H9 (cell line): ENCODE data around the gene SYNPO2. TPM values are rescaled to one million over a fixed set of nuclear protein-coding genes. Genes with fewer than 3 reads are reported as not detected.
"Not testable (repeated sequence)": the region's sequence is repeated elsewhere in the genome, so short reads cannot be mapped to it uniquely, and the experiment has no call there.

Source experiments
- DNase-seq: peaks from one replicate; pipeline ENCODE4 v3.0.0-alpha.2; 2017
- H2AFZ ChIP-seq: one replicate; pipeline ENCODE4 v1.6.1; 2013; ENCODE audit warnings: mild to moderate bottlenecking, low read length, control low read depth, moderate library complexity
- H2AK5ac ChIP-seq: 2 replicates; pipeline ENCODE4 v1.6.1; 2013; ENCODE audit warnings: low read length, control low read depth, mixed read lengths; ENCODE audit not compliant: insufficient read length
- H2BK120ac ChIP-seq: one replicate; pipeline ENCODE4 v1.6.1; 2013; ENCODE audit warnings: low read depth, mild to moderate bottlenecking, low read length, control low read depth, inconsistent platforms; ENCODE audit not compliant: poor library complexity, severe bottlenecking
- H2BK12ac ChIP-seq: 2 replicates; pipeline ENCODE4 v1.6.1; 2013; ENCODE audit warnings: low read length, control low read depth, mixed read lengths, low read depth; ENCODE audit not compliant: insufficient read length
- H2BK15ac ChIP-seq: 2 replicates; pipeline ENCODE4 v1.6.1; 2013; ENCODE audit warnings: low read depth, low read length, control low read depth
- H2BK20ac ChIP-seq: one replicate; pipeline ENCODE4 v1.6.1; 2013; ENCODE audit warnings: low read depth, mild to moderate bottlenecking, low read length, control low read depth, inconsistent platforms; ENCODE audit not compliant: poor library complexity, severe bottlenecking
- H2BK5ac ChIP-seq: 2 replicates; pipeline ENCODE4 v1.6.1; 2013; ENCODE audit warnings: low read length, control low read depth, mixed read lengths; ENCODE audit not compliant: insufficient read length
- H3K14ac ChIP-seq: 2 replicates; pipeline ENCODE4 v1.6.1; 2013; ENCODE audit warnings: low read length, control low read depth; ENCODE audit not compliant: insufficient read depth
- H3K18ac ChIP-seq: 2 replicates; pipeline ENCODE4 v1.6.1; 2013; ENCODE audit warnings: low read depth, mild to moderate bottlenecking, mixed read lengths, low read length, control low read depth; ENCODE audit not compliant: insufficient read length
- H3K23ac ChIP-seq: 2 replicates; pipeline ENCODE4 v1.6.1; 2013; ENCODE audit warnings: low read length, control low read depth, mixed read lengths, low read depth; ENCODE audit not compliant: insufficient read length
- H3K23me2 ChIP-seq: 2 replicates; pipeline ENCODE4 v1.6.1; 2013; ENCODE audit warnings: low read depth, mild to moderate bottlenecking, mixed read lengths, low read length, control low read depth; ENCODE audit not compliant: insufficient read length, poor library complexity, severe bottlenecking
- H3K27ac ChIP-seq: 2 replicates; pipeline ENCODE4 v1.5.1; 2013; ENCODE audit warnings: low read length, control low read depth, mixed read lengths, low read depth; ENCODE audit not compliant: insufficient read length
- H3K27me3 ChIP-seq: 2 replicates; pipeline ENCODE4 v1.6.1; 2013; ENCODE audit warnings: low read length, control low read depth, inconsistent platforms; ENCODE audit not compliant: insufficient read depth
- H3K4ac ChIP-seq: 2 replicates; pipeline ENCODE4 v1.6.1; 2013; ENCODE audit warnings: low read depth, mild to moderate bottlenecking, control low read depth, inconsistent platforms, low read length, moderate library complexity
- H3K4me1 ChIP-seq: 2 replicates; pipeline ENCODE4 v1.6.1; 2013; ENCODE audit warnings: low read length, control low read depth, inconsistent platforms; ENCODE audit not compliant: insufficient read depth
- H3K4me2 ChIP-seq: 2 replicates; pipeline ENCODE4 v1.6.1; 2013; ENCODE audit warnings: low read length, control low read depth, mixed read lengths; ENCODE audit not compliant: insufficient read length, insufficient read depth
- H3K56ac ChIP-seq: 2 replicates; pipeline ENCODE4 v1.6.1; 2013; ENCODE audit warnings: low read depth, mild to moderate bottlenecking, mixed read lengths, low read length, control low read depth; ENCODE audit not compliant: insufficient read length
- H3K79me1 ChIP-seq: 2 replicates; pipeline ENCODE4 v1.6.1; 2013; ENCODE audit warnings: low read depth, mild to moderate bottlenecking, moderate library complexity, low read length, control low read depth, inconsistent platforms; ENCODE audit not compliant: insufficient read depth, poor library complexity, severe bottlenecking
- H3K79me2 ChIP-seq: 2 replicates; pipeline ENCODE4 v1.6.1; 2013; ENCODE audit warnings: low read length, control low read depth, inconsistent platforms; ENCODE audit not compliant: insufficient read depth
- H3K9ac ChIP-seq: 2 replicates; pipeline ENCODE4 v1.6.1; 2013; ENCODE audit warnings: low read length, control low read depth, mixed read lengths; ENCODE audit not compliant: insufficient read length; ENCODE audit errors: extremely low read depth
- H3K9me3 ChIP-seq: one replicate; pipeline ENCODE4 v1.6.1; 2013; ENCODE audit warnings: low read depth, low read length, inconsistent platforms; ENCODE audit not compliant: control insufficient read depth
- H3T11ph ChIP-seq: one replicate; pipeline ENCODE4 v1.6.1; 2013; ENCODE audit warnings: mild to moderate bottlenecking, low read length, control low read depth, inconsistent platforms
- H4K20me1 ChIP-seq: one replicate; pipeline ENCODE4 v1.6.1; 2013; ENCODE audit not compliant: control insufficient read depth, insufficient read length, insufficient read depth
- H4K5ac ChIP-seq: 2 replicates; pipeline ENCODE4 v1.6.1; 2013; ENCODE audit warnings: low read depth, mild to moderate bottlenecking, mixed read lengths, low read length, control low read depth; ENCODE audit not compliant: insufficient read length
- H4K8ac ChIP-seq: replicated peaks from 2 replicates; pipeline ENCODE4 v1.6.1; 2013; ENCODE audit warnings: low read length, control low read depth, mixed read lengths, low read depth; ENCODE audit not compliant: insufficient read length
- H4K91ac ChIP-seq: 2 replicates; pipeline ENCODE4 v1.6.1; 2013; ENCODE audit warnings: low read depth, mild to moderate bottlenecking, moderate library complexity, mixed read lengths, low read length, control low read depth; ENCODE audit not compliant: insufficient read length
- H3K27ac Mint-ChIP-seq, 3 experiments: 2 replicates in 2 of 3; 3 replicates in 1 of 3; pipeline ENCODE4 v1.8.0; 2020 to 2021; ENCODE audit warnings: mixed read lengths in 3 of 3, mild to moderate bottlenecking in 1 of 3, moderate library complexity in 1 of 3
- H3K27me3 Mint-ChIP-seq: 2 replicates; pipeline ENCODE4 v1.8.0; 2021; ENCODE audit warnings: low read depth, mild to moderate bottlenecking, moderate library complexity, mixed read lengths
- H3K36me3 Mint-ChIP-seq, 3 experiments: 2 replicates in 2 of 3; 3 replicates in 1 of 3; pipeline ENCODE4 v1.8.0; 2020 to 2021; ENCODE audit warnings: low read depth in 3 of 3, mixed read lengths in 3 of 3; ENCODE audit not compliant: insufficient read depth in 1 of 3
- H3K4me1 Mint-ChIP-seq, 2 experiments: 2 replicates each; pipeline ENCODE4 v1.8.0; 2020; ENCODE audit warnings: mixed read lengths in 2 of 2
- H3K4me3 Mint-ChIP-seq, 2 experiments: 2 replicates in 1 of 2; 3 replicates in 1 of 2; pipeline ENCODE4 v1.8.0; 2020 to 2021; ENCODE audit warnings: mild to moderate bottlenecking in 2 of 2, mixed read lengths in 2 of 2, moderate library complexity in 1 of 2
- H3K9me3 Mint-ChIP-seq, 2 experiments: 2 replicates in 1 of 2; 3 replicates in 1 of 2; pipeline ENCODE4 v1.8.0; 2020; ENCODE audit warnings: mild to moderate bottlenecking in 2 of 2, mixed read lengths in 2 of 2, moderate library complexity in 1 of 2
- CTCF ChIP-seq: fragments of 200-600 bp; sonication (generic); conservative IDR thresholded peaks from 3 replicates; pipeline ENCODE4 v1.8.0; 2021; ENCODE audit warnings: antibody characterized with exemption, mild to moderate bottlenecking
- WGBS: extraction: QIAGEN DNeasy Blood & Tissue Kit; methylation state at CpG from one replicate; pipeline ENCODE4 v1.1.7; 2013; ENCODE audit warnings: missing lambda C conversion rate, low lambda C conversion rate, mixed read lengths; ENCODE audit not compliant: insufficient read length; ENCODE audit errors: extremely low coverage; 5-methylcytosine and 5-hydroxymethylcytosine counted together
- total RNA-seq: library from RNA; stranded (reverse); gene quantifications from 2 replicates; pipeline ENCODE4 v1.2.1, GENCODE V29; 2021

SYNPO2 gene
- total RNA-seq, 1 experiment from 2014 or later = 1.1 TPM

- Histone ChIP-seq H2AFZ (no peak overlapping the region), H3K9me3 (no peaks in the 10 kb centered on the region), H2BK12ac (no peak overlapping the region), H3K27ac (no peak overlapping the region), H3K18ac (no peak overlapping the region), H3K27me3 (no peaks in the 10 kb centered on the region), H2BK20ac (no peak overlapping the region), H3K14ac (no peak overlapping the region), H3K4me1 (no peaks in the 10 kb centered on the region), H3K79me1 (no peaks in the 10 kb centered on the region), H2BK120ac (no peak overlapping the region), H2BK15ac (no peak overlapping the region), H4K91ac (no peak overlapping the region), H3K9ac (no peak overlapping the region), H4K5ac (no peak overlapping the region), H2BK5ac (no peak overlapping the region), H4K20me1 (no peaks in the 10 kb centered on the region), H3K79me2 (no peaks in the 10 kb centered on the region), H3K4me2 (no peak overlapping the region), H3T11ph (no peak overlapping the region), H2AK5ac (no peak overlapping the region), H3K56ac (no peak overlapping the region), H3K23me2 (no peaks in the 10 kb centered on the region), H3K23ac (no peak overlapping the region), H3K4ac (no peak overlapping the region), H4K8ac (no peak overlapping the region)
- Mint-ChIP-seq H3K4me1 (peaks cover 0 to under 1% of the 10 kb centered on the region in 2 experiments; a peak in 1 of 4 replicates), H3K27me3 (no peaks in the 10 kb centered on the region), H3K27ac (no peak overlapping the region), H3K9me3 (no peaks in the 10 kb centered on the region; a peak in 1 of 5 replicates), H3K36me3 (no peaks in the 10 kb centered on the region), H3K4me3 (no peak overlapping the region)
- DNase-seq = no peak
- no peak for TF ChIP-seq CTCF
- WGBS = no CpG with 5 or more reads among the region's 2 CpGs
These were observed 120.1 kb downstream of the SYNPO2 start for GRCh38 chr4:119008761-119009160.

GRCh38 chr4:119010221-119010620 lies 121.6 kb downstream of the SYNPO2 start:
- not testable (repeated sequence) for H3T11ph ChIP-seq, H3K18ac ChIP-seq, H2BK15ac ChIP-seq, H3K4me2 ChIP-seq, H3K27ac Mint-ChIP-seq, H3K4me3 Mint-ChIP-seq, H3K23ac ChIP-seq, H4K8ac ChIP-seq, H2AFZ ChIP-seq, H2BK12ac ChIP-seq, H3K56ac ChIP-seq, H3K23me2 ChIP-seq, H3K9me3 Mint-ChIP-seq, H3K27me3 ChIP-seq, H3K4me1 ChIP-seq, DNase-seq, H3K9me3 ChIP-seq, H3K14ac ChIP-seq, H2AK5ac ChIP-seq, H3K4me1 Mint-ChIP-seq, H3K79me2 ChIP-seq, H4K5ac ChIP-seq, H2BK20ac ChIP-seq, H4K20me1 ChIP-seq, H3K4ac ChIP-seq, H3K27me3 Mint-ChIP-seq, H2BK120ac ChIP-seq, H3K9ac ChIP-seq, H2BK5ac ChIP-seq, H4K91ac ChIP-seq, H3K79me1 ChIP-seq, H3K27ac ChIP-seq, H3K36me3 Mint-ChIP-seq
- no CpG with 5 or more reads among the region's 2 CpGs for WGBS
